PC-9 (cell line): ENCODE data around the gene LAPTM5. TPM values are rescaled to one million over a fixed set of nuclear protein-coding genes. Genes with fewer than 3 reads are reported as not detected.

Source experiments
- BruUV-seq: library from RNA; stranded (reverse); fragments of 400-500 nt; replicated peaks from 2 replicates; lab custom pipeline; 2021; lab: Mats Ljungman, UMichigan
- CTCF ChIA-PET: fragments of 300-600 bp; sonication (Branson Sonifier 250); formaldehyde crosslinking; loops from one replicate; lab custom pipeline; 2022; ENCODE audit warnings: antibody characterized with exemption; lab: Charles Lee
- POLR2A ChIA-PET: fragments of 300-600 bp; sonication (Branson Sonifier 250); formaldehyde crosslinking; loops from one replicate; lab custom pipeline; 2022; ENCODE audit warnings: antibody characterized with exemption; ENCODE audit not compliant: unreplicated experiment; lab: Charles Lee
- DNase-seq, 2 experiments: peaks; one replicate each; pipeline versions ENCODE4 v3.0.0 to v3.0.0-alpha.2; 2015 to 2022; ENCODE audit warnings: mixed read lengths in 1 of 2
- H2AFZ ChIP-seq: fragments of 200-600 bp; sonication (generic); 2 replicates; pipeline ENCODE4 v1.8.1; 2017; ENCODE audit warnings: antibody characterized with exemption
- H3F3A ChIP-seq: fragments of 200-600 bp; sonication (generic); 2 replicates; pipeline ENCODE4 v1.8.1; 2017; ENCODE audit warnings: antibody characterized with exemption, mild to moderate bottlenecking, low read depth; ENCODE audit not compliant: insufficient read depth
- H3K27ac ChIP-seq: fragments of 200-600 bp; sonication (generic); 2 replicates; pipeline ENCODE4 v1.6.1; 2016; ENCODE audit warnings: mixed run types
- H3K27me3 ChIP-seq: fragments of 200-600 bp; sonication (generic); 2 replicates; pipeline ENCODE4 v1.6.1; 2016; ENCODE audit warnings: low read depth, mixed run types; ENCODE audit not compliant: insufficient read depth
- H3K36me3 ChIP-seq: fragments of 200-600 bp; sonication (generic); 2 replicates; pipeline ENCODE4 v1.6.1; 2016; ENCODE audit warnings: low read depth, mixed run types
- H3K4me1 ChIP-seq: fragments of 200-600 bp; sonication (generic); replicated peaks from 2 replicates; pipeline ENCODE4 v1.6.1; 2016; ENCODE audit warnings: mixed run types; ENCODE audit not compliant: insufficient read depth
- H3K4me2 ChIP-seq: fragments of 200-600 bp; sonication (generic); 2 replicates; pipeline ENCODE4 v1.6.1; 2017; ENCODE audit warnings: mixed run types
- H3K4me3 ChIP-seq: fragments of 200-600 bp; sonication (generic); 2 replicates; pipeline ENCODE4 v1.6.1; 2016; ENCODE audit warnings: mixed run types
- H3K79me2 ChIP-seq: fragments of 200-600 bp; sonication (generic); 2 replicates; pipeline ENCODE4 v1.6.1; 2017; ENCODE audit warnings: low read depth, mixed run types
- H3K9me2 ChIP-seq: fragments of 200-600 bp; sonication (generic); 2 replicates; pipeline ENCODE4 v1.8.1; 2017; ENCODE audit warnings: mild to moderate bottlenecking; ENCODE audit not compliant: insufficient read depth
- H3K9me3 ChIP-seq: fragments of 200-600 bp; sonication (generic); 2 replicates; pipeline ENCODE4 v1.8.1; 2016; ENCODE audit warnings: low read depth; ENCODE audit not compliant: insufficient read depth
- H4K20me1 ChIP-seq: fragments of 200-600 bp; sonication (generic); 2 replicates; pipeline ENCODE4 v1.8.1; 2017; ENCODE audit not compliant: insufficient read depth
- EZH2 ChIP-seq: fragments of 200-600 bp; sonication (generic); IDR thresholded peaks from 2 replicates; pipeline ENCODE4 v1.8.0; 2017; ENCODE audit warnings: antibody characterized with exemption, low read depth
- intact Hi-C: fragments of 100-400 bp; cut with micrococcal nuclease; formaldehyde crosslinking; loops from one replicate; pipeline ENCODE4 v1.10.0; 2022; ENCODE audit not compliant: unreplicated experiment
- total RNA-seq: library from RNA; stranded (reverse); gene quantifications from 2 replicates; pipeline ENCODE4 v1.2.3, GENCODE V29; 2021
- TF ChIP-seq, protein P1 (sequence below): fragments of 200-600 bp; sonication (generic); conservative IDR thresholded peaks from 2 replicates; pipeline ENCODE4 v1.6.1; 2017; ENCODE audit warnings: mixed run types, antibody characterized with exemption, mild to moderate bottlenecking, moderate library complexity

LAPTM5 gene
- total RNA-seq, 1 experiment from 2014 or later: 5.0 TPM

GRCh38 chr1:30765556-30766434 lies 8.2 kb upstream of the LAPTM5 start:
- Histone ChIP-seq H3K27me3 (no peaks in the 10 kb centered on the region), H3K79me2 (no peaks in the 10 kb centered on the region), H4K20me1 (no peaks in the 10 kb centered on the region), H3F3A (no peaks in the 10 kb centered on the region), H3K4me3 (no peak overlapping the region), H3K36me3 (no peaks in the 10 kb centered on the region), H3K4me1 (no peaks in the 10 kb centered on the region), H3K9me2 (no peaks in the 10 kb centered on the region), H3K9me3 (no peaks in the 10 kb centered on the region), H3K4me2 (no peak overlapping the region), H2AFZ (no peak overlapping the region), H3K27ac (no peak overlapping the region)
- ChIA-PET POLR2A (no interaction called here), CTCF (interaction anchor here (0.8 kb wide), 1 partner anchor 14 kb away, joined by 3 read pairs; no protein-coding TSS in a partner anchor)
- no TSS peak for BruUV-seq
- no peak for DNase-seq
- intact Hi-C loops: no loop called here
- no peak for TF ChIP-seq EZH2
- TF ChIP-seq, protein P1, sequence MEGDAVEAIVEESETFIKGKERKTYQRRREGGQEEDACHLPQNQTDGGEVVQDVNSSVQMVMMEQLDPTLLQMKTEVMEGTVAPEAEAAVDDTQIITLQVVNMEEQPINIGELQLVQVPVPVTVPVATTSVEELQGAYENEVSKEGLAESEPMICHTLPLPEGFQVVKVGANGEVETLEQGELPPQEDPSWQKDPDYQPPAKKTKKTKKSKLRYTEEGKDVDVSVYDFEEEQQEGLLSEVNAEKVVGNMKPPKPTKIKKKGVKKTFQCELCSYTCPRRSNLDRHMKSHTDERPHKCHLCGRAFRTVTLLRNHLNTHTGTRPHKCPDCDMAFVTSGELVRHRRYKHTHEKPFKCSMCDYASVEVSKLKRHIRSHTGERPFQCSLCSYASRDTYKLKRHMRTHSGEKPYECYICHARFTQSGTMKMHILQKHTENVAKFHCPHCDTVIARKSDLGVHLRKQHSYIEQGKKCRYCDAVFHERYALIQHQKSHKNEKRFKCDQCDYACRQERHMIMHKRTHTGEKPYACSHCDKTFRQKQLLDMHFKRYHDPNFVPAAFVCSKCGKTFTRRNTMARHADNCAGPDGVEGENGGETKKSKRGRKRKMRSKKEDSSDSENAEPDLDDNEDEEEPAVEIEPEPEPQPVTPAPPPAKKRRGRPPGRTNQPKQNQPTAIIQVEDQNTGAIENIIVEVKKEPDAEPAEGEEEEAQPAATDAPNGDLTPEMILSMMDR: no peak

- intact Hi-C loops: no loop called here
- BruUV-seq: no TSS peak
- CTCF ChIA-PET: no interaction called here
Measured at GRCh38 chr1:30764939-30765555, 7.5 kb upstream of the LAPTM5 start.

GRCh38 chr1:30764396-30764795 lies 6.8 kb upstream of the LAPTM5 start:
- POLR2A ChIA-PET: no interaction called here
- DNase-seq: no peak

More at GRCh38 chr1:30764939-30765555, 7.5 kb upstream of the LAPTM5 start:
- no peaks in the 10 kb centered on the region for H3K4me1 ChIP-seq
- TF ChIP-seq, protein P1: no peak
- TF ChIP-seq EZH2: no peak
- POLR2A ChIA-PET: no interaction called here
- H3K36me3 ChIP-seq: no peaks in the 10 kb centered on the region
- H4K20me1 ChIP-seq: no peaks in the 10 kb centered on the region
- H3K9me2 ChIP-seq: no peaks in the 10 kb centered on the region
- no peaks in the 10 kb centered on the region for H3K79me2 ChIP-seq
- no peak for DNase-seq
- no peaks in the 10 kb centered on the region for H3F3A ChIP-seq
- H3K4me3 ChIP-seq: no peak overlapping the region
- no peak overlapping the region for H3K27ac ChIP-seq
- H3K4me2 ChIP-seq: no peak overlapping the region
- H3K27me3 ChIP-seq: no peaks in the 10 kb centered on the region
- no peak overlapping the region for H2AFZ ChIP-seq
- no peaks in the 10 kb centered on the region for H3K9me3 ChIP-seq

More at GRCh38 chr1:30764396-30764795, 6.8 kb upstream of the LAPTM5 start:
- Histone ChIP-seq H2AFZ (no peak overlapping the region), H3K4me2 (no peak overlapping the region), H3K4me3 (no peak overlapping the region), H3K79me2 (no peaks in the 10 kb centered on the region), H3K9me3 (no peaks in the 10 kb centered on the region), H3K4me1 (peaks cover 6% of the 10 kb centered on the region; the same call in 1 of the 2 replicates), H3K27me3 (no peaks in the 10 kb centered on the region), H3K9me2 (no peaks in the 10 kb centered on the region), H3K27ac (no peak overlapping the region), H3K36me3 (no peaks in the 10 kb centered on the region), H3F3A (no peaks in the 10 kb centered on the region), H4K20me1 (no peaks in the 10 kb centered on the region)
- BruUV-seq: no TSS peak
- no peak for TF ChIP-seq EZH2
- TF ChIP-seq, protein P1: no peak
- CTCF ChIA-PET: no interaction called here
- intact Hi-C loops: no loop called here
